HG03060 (cell line): ENCODE measurements around the gene TTLL8.
"Not testable (repeated sequence)": the region's sequence is repeated elsewhere in the genome, so short reads cannot be mapped to it uniquely, and the experiment has no call there.

Experiments
- ATAC-seq: cut with Tn5 transposase; IDR thresholded peaks from one replicate; pipeline ENCODE4 v1.9.1; 2021; ENCODE audit warnings: low read depth, moderate number of reproducible peaks; ENCODE audit not compliant: unreplicated experiment

TTLL8 gene

DNA sequence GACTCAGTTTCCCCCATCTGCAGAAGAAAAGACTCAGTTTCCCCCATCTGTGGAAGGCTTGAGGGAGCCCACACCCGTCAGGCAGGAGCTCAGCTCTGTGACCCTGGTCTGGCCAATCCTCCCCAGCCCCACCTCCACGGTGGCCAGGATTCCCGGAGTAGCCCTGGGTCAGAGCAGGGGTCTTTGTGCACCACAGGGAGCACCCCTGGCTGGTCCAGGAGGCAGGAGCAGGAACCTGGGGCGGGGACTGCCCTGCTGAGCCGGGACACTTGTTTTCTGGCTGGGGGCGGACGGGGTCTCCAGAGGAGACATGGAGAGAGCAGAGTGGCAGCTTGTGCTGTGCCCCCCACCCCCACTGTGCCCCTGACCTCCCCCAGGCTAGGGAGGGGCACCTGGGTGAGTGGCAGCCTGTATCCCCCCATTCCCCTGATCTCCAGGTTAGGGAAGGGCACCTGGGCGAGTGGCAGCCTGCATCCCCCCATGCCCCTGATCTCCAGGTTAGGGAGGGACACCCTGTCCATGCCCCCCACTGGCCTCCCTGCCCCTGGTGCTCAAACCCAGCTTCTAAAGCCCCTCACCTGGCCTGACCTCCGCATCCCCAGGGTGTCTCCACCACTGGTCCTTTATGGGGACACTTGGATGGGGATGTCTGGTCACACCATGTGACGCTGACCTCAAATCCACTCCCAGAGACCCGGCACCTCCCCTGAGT lies 64.3 kb downstream of the TTLL8 start:
- ATAC-seq, result no peak

DNA sequence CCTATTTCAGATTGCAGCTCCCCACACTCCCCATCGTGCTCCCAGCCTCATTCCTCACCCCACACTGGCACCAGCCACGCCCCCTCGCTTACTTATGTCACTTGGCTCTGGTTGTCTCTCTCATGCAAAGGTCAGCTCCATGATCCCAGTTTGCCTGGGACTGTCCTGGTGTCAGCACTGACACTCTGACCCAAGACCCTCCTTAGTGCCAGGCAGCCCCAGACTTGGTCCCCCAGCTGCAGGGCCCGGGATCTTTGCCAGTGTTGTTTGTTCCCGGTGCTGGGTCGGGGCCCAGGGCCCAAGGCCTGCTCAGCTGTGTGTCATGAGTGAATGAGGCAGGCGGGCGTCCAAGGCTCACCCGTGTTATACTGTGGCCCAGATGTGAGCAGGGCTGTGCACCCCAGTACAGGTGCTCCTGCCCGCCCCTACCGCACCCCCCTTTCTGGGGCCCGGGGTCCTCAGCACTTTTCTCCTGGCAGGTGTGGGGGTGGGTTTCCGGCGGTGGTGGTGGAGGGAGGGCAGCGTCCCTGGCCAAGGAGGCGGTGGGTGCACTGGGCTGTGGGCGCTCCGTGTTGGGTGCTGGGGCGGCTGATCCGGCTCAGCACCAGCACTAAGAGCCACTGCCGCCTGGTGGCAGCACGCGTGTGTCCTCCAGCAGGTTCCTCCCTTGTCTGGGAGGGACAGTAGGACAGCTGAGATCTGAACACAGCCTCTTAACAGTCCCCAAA lies 65.0 kb downstream of the TTLL8 start:
- no peak for ATAC-seq

DNA sequence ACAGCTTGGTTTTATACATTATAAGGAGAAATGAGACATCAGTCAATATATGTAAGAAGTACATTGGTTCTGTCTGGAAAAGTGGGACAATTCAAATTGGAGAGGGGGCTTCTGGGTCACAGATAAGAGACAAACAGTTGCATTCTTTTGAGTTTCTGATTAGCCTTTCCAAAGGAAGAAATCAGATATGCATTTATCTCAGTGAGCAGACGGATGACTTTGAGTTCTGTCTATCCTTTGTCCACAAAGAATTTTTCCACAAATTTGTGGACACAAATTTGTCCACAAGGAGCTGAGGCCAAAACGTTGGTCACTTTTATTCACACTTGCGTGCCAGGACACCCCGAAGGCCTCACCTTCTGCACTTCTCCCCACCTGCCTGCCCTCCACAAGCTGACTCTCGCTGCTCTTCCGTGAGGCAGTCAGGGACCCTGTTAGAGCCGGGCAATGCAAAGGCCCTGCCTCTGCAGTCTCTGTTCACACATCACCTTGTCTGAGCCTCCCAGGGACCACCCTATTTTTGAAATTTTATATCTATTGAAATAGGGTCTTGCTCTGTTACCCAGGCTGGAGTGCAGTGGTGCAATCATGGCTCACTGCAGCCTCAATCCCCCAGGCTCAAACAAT lies 66.1 kb downstream of the TTLL8 start:
- no peak for ATAC-seq

DNA sequence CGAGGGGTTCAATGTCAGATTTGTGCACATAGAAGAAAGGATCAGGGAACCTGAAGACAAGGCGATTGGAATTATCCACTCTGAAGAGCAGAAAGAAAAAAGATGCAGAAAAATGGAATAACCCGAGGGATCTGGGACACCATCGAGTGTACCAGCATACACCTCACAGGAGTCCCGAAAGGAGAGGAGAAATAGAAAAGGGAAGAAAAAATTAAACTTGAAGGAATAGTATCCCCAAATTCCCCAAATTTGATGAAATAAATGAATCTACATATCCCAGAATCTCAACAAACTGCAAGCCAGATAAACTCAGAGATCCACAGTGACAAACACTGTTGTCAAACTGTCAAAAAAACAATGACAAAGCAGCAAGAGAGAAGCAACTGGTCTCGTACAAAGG lies 66.9 kb downstream of the TTLL8 start:
- no peak for ATAC-seq

DNA sequence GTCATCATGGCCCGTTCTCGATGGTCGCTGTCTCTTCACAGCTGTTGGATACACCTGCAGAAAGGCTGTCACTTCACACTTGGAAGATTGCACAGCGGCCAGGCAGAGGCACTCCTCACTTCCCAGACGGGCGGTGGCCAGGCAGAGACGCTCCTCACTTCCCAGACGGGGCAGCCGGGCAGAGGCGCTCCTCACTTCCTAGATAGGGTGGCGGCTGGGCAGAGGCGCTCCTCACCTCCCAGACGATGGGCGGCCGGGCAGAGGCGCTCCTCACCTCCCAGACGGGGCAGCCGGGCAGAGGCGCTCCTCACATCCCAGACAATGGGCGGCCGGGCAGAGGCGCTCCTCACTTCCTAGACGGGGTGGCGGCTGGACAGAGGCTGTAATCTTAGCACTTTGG lies 68.3 kb downstream of the TTLL8 start:
- ATAC-seq, result not testable (repeated sequence)

DNA sequence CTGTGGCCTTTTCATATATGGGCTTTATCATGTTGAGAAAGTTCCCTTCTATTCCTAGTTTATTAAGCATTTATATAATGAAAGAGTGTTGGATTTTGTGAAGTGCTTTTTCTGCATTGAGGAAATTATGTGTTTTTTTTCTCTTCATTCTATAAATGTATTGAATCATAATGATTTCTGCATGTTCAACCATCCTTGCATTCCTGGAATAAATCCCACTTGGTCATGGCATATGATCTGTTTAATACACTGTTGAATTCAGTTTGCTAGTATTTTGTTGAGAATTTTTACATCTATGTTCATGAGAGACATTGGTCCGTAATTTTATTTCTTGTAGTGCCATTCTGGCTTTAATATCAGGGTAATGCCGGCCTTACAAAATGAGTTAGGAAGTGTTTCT lies 71.8 kb downstream of the TTLL8 start:
- ATAC-seq, result no peak

DNA sequence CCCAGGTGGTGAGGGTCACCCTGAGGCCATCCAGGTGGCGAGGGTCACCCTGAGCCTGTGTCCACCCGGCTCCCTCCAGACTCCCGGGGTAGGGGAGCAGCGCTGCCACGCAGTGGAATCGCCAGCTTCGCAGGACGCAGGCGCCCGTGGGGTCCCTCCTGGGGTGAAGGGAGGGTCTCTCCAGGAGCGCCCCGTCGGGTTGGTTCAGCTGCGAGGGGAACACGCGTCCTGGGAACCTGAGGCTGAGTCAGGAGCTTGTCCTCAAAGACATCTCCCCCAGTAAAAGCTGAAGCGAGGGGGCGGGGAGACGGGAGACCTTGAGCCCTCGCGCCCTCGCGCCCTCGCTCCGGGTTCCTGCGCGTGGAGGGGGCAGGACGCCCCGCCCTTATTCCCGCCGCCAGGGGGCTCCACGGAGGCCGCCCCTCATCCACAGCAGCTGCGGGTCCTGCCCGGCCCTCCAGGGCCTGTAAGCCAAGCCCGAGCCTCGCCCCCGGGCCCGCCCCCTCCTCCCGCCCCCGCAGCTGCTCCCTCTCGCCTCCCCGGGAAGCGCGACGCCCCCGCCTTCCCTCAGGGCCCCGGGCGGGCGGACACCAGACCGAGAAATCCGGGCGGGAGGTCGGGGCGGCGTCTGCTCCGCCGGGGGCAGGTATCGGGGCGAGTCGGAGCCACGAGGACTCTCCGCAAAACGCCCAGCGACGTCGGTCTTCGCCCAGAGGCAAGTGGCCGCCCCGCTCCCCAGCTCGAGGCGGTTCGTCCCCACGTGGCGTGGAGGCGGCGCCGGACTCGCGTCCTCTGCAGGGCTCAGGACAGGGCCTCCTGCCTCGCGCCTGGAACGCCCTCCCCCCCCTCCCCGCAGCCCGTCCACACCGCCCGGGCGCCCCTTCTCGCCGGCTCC lies 74.7 kb downstream of the TTLL8 start:
- no peak for ATAC-seq

DNA sequence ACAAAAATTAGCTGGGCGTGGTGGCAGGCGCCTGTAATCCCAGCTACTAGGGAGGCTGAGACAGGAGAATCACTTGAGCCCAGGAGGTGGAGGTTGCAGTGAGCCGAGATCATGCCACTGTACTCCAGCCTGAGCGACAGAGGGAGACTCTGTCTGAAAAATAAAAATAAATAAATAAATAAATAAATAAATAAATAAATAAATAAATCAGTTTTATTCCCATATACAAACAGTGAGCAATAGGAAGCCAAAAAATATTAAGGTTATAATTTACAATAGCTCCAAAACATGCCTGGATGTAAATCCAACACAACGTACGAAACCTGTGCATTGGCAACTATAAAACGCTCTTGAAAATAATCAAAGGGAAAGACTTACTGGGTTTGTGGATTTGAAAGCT lies 76.3 kb downstream of the TTLL8 start:
- not testable (repeated sequence) for ATAC-seq

DNA sequence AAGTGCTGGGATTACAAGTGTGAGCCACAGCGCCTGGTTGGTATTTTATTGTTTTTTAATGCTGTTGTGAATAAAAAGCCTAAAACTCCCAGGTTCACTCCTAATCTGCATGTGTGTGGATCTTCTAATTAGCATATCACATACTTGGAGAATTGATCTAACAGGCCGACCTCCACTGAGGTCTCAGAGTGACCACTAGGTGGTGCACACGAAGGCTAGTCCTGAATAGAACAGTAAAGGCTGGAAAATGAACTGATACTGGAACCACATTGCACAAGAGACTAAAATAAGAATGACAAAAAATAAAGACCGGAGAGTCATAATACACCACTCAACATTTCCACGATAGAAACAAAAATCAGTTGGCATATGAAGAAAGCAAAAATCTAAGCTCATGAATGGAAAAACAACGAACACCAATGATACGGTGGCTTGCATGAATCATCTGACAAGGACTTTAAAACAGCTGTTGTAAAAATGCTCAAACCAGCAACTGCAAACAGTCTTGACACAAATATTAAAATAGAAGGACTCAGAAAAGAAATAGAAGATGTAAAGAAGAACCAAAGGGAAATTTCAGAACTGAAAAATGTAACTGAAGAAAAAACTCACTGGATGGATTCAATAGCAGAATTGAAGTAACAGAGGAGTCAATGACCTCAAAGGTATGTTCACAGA lies 78.4 kb downstream of the TTLL8 start:
- ATAC-seq, result no peak

DNA sequence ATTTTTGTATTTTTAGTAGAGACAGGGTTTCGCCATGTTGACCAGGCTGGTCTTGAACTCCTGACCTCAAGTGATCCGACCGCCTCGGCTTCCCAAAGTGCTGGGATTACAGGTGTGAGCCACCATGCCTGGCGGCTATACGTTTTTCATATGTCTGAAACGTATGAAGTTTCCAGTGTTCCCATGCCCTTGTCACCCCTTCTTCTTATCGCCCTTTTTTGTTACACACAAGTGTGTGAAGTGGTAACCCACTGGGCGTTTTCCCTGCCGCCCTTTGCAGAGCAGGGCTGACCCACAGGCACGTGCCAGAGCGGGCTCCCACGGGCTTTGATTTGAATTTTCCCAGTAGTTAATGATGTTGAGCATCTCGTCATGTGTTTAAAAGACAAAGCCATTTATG lies 80.5 kb downstream of the TTLL8 start:
- ATAC-seq, result no peak

DNA sequence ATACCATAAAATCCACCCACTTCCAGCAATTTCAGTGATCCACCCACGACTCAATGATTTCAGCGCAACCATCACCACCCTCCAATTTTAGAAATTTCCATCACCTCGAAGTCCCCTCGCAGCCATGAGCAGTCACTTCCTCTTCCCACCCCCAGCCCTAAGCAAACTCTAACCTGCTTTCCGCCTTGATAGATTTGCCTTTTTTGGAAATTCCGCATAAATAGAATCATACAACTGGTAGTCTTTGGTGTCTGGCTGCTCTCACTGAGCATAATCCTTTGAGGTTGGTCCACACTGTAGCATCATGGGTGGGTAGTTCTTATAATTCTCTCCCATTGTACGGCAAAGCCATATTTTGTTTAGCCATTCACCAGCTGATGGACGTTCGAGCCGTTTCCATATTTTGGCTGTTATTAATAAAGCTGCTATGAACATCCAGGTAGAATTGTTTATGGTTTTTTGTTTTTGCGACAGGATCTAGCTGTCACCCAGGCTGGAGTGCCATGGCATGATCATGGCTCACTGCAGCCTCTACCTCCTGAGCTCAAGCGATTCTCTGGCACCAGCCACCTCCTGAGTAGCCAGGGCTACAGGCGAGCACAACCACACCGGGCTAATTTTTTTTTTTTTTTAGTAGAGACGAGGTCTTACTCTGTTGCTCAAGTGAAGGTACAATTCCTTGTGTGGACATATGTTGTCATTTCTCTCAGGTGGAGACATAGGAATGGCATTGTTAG lies 81.5 kb downstream of the TTLL8 start:
- ATAC-seq, result no peak

DNA sequence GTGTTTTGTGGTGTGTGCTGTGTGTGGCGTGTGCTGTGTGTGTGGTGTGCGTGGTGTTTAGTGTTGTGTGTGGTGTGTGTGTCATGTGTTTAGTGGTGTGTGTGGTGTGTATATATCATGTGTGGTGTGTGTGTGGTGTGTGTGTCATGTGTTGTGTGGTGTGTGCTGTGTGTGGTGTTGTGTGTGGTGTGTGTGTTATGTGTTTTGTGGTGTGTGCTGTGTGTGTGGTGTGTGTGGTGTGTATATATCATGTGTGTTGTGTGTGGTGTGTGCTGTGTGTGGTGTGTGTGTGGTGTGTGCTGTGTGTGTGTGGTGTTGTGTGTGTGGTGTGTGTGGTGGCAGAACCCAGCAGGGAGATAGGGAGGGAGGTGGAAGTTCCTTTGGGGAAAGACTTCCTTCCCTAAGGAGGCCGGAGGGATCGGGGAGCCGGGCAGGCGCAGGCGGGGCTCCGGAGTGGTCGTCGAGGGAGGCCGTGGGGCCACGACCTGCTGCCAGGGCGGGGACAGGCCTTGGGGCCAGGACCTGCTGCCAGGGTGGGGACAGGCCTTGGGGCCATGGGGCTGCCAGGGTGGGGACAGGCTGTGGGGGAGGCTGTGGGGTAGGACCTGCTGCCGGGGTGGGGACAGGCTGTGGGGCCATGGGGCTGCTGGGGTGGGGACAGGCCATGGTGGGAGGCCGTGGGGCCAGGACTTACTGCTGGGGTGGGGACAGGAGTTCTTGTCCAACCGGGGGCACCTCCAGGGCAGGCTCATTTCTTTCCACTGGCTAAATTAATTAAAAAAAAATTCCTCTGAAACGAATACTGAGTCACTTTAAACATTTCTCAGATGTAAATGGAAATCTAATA lies 82.3 kb downstream of the TTLL8 start:
- no peak for ATAC-seq

DNA sequence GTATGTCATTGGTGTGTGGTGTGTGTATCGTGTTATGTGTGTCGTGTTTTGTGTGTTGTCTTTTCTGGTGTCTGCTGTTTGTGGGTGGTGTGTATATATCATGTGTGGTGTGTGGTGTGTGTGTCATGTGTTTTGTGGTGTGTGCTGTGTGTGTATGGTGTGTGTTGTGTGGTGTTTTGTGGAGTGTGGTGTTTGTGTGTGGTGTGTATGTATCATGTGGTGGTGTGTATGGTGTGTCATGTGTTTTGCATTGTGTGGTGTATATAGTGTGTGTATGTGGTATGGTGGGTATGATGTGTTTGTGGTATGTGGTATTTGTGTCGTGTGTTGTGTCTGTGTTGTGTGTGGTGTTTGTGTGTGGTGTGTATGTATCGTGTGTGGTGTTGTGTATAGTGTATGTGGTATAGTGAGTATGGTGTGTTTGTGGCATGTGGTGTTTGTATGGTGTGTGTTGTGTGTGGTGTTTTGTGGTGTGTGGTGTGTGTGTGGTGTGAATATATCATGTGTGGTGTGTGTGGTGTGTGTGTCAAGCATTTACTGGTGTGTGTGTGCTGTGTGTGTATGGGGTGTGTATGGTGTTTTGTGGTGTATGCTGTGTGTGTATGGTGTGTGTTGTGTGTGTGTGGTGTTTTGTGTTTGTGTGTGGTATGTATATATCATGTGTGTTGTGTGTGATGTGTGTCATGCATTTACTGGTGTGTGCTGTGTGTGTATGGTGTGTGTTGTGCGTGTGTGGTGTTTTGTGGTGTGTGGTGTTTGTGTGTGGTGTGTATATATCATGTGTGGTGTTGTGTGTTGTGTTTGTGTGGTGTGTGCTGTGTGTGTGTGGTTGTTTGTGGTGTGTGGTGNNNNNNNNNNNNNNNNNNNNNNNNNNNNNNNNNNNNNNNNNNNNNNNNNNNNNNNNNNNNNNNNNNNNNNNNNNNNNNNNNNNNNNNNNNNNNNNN lies 84.8 kb downstream of the TTLL8 start:
- ATAC-seq, result no peak

DNA sequence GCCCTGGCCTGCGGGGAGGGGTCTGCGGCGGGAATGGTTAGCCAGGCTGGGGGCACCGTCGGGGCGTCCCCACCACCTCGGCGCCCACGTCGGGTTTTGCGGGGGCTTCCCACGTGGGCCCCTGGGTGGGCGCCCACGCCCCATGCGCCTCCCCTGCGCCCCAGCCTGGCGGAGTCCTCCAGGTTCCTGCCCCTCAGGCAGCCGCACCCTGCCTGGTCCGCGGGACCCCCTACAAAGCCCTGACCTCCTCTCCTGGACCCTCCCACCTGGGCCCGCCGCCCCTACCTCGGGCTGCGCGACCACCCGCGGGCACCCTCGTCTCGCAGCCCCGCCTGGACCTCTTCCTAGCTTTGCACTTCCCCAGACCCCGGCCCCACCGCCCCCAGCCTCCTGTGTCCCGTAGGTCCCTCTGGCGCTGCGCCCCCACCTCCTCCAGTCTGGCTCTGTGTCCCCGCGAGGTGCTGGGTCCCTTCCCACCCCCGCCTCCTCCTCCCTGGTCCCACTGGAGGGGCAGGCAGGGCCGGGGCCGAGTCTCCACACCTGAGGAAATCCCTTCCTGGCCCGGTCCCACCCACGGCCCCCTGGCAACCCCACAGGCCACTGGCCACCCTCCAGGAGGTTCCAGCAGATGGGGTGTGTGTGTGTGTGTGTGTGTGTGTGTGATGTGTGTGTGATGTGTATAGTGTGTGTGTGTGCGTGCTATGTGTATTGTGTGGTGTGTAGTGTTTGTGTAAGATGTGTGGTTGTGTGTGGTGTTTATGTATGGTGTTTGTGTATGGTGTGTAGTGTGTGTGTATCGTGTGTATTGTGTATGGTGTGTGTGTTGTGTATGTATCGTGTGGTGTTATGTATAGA lies 85.7 kb downstream of the TTLL8 start:
- ATAC-seq, result no peak

DNA sequence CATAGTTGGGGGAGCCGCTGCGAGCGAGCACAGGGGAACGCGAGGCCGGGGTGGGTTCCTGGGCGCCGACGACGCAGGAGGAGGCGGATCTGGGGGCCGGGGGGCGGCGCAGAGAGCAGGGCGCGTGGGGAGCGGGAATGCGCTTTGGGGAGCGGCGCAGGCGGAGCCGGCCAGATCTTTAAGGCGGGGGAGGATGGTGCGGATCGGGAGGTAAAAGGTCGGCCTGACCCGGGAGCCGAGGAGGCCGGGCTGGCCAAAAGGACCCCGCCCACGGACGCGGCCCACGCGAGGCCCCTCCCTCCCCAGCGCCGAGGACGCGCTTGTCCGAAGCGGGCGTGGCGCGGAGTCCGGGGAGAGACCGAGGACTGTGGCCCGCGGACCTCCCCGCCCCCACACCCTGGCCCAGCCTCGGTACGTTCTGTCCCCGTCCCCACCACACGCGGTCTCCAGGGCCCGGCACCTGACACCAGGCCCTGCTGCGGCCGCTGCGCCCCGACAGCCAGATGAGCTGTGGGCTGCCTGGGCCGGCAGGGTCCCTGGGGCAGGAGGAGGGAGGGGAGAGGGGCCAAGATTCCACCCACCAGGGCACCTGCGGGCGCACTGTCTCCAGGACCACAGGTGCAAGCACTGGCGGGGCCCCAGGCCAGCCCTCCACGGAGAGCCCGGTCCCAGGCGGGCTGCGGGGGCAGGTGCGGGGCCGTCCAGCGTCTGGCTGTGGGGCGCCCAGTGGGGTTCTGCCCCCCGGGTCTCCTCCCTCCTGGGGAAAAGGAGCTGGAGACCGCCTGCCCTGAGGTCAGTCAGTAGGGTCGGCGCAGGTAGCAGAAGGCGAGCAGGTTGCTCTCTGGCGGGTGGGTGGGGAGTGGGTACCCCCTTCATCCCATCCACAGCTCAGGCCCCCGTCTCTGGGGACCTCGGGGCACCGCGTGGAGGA lies 86.6 kb downstream of the TTLL8 start:
- ATAC-seq, result no peak
